PC-3 (cell line): ENCODE measurements around the gene FARS2.

ENCODE experiments used
- CTCF ChIP-seq: fragments of 300-600 bp; sonication (generic); conservative IDR thresholded peaks from 2 replicates; pipeline ENCODE4 v1.5.1; 2017; ENCODE audit warnings: antibody characterized with exemption, low read depth, mild to moderate bottlenecking, low read length
- EZH2 ChIP-seq: fragments of 300-600 bp; sonication (generic); IDR thresholded peaks from one replicate; pipeline ENCODE4 v1.6.1; 2017; ENCODE audit warnings: antibody characterized with exemption, mild to moderate bottlenecking, low read length; ENCODE audit not compliant: unreplicated experiment

DNA sequence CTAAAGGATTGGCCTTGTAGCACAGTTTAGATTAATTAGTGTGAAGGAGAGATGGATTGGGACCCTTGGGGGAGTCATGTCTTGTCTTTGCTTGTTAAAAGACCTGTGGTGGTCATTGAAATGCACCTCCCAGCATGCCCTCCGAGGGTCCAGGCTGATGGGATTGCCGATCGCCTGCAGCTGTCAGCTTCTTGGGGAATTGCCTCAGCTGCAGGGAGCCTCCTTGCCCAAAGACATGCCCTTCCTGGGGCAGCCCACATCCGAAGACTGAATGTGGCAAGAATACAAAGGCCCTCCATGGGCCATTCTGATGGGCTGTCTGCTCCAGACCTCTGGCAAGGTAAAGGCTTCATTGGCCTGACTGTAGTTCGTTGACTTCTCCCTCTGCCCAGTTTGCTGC, 150.7 kb downstream of the FARS2 start:
- TF ChIP-seq CTCF (no peak), EZH2 (no peak)
